Epithelial cell of esophagus (primary cell): ENCODE measurements around the gene ENOX1.
"Not testable (repeated sequence)": the region's sequence is repeated elsewhere in the genome, so short reads cannot be mapped to it uniquely, and the experiment has no call there.

Source experiments
- DNase-seq: peaks from one replicate; pipeline ENCODE4 v3.0.0; 2010; ENCODE audit warnings: low read depth
- H3K4me3 ChIP-seq: 2 replicates; pipeline ENCODE4 v1.5.1; 2011; ENCODE audit warnings: mild to moderate bottlenecking, low read length, control low read depth
- TF ChIP-seq, protein P1 (sequence below): IDR thresholded peaks from 2 replicates; pipeline ENCODE4 v1.5.1; 2011; ENCODE audit warnings: low read depth, mild to moderate bottlenecking, low read length, control low read depth, inconsistent platforms; ENCODE audit not compliant: insufficient read depth; ENCODE audit errors: missing control alignments

Gene ENOX1

DNA sequence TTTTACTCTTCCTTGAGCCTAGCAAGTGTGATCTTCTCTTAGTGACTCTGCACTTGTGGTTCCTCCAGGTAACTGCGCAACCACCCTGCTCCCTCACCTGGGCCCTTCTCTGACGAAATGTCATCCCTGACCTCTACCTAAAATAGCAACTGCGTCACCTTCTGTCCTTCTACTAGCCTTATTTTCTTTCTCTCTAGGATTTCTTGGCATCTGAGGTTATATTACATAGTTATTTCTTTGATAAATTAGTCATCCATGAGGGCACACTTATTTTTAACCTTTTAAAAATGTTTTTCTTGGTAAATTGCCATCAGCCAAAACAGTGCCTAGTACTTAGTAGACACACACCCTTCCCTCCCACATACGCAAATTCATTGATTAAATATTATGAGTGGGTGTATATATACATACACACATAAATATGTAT, 355.5 kb downstream of the ENOX1 start:
- no peak for DNase-seq
- H3K4me3 ChIP-seq = no peak overlapping the region
- TF ChIP-seq, protein P1, sequence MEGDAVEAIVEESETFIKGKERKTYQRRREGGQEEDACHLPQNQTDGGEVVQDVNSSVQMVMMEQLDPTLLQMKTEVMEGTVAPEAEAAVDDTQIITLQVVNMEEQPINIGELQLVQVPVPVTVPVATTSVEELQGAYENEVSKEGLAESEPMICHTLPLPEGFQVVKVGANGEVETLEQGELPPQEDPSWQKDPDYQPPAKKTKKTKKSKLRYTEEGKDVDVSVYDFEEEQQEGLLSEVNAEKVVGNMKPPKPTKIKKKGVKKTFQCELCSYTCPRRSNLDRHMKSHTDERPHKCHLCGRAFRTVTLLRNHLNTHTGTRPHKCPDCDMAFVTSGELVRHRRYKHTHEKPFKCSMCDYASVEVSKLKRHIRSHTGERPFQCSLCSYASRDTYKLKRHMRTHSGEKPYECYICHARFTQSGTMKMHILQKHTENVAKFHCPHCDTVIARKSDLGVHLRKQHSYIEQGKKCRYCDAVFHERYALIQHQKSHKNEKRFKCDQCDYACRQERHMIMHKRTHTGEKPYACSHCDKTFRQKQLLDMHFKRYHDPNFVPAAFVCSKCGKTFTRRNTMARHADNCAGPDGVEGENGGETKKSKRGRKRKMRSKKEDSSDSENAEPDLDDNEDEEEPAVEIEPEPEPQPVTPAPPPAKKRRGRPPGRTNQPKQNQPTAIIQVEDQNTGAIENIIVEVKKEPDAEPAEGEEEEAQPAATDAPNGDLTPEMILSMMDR = no peak

GRCh38 chr13:43428545-43429296, 358.1 kb downstream of the ENOX1 start:
- H3K4me3 ChIP-seq = no peak overlapping the region
- no peak for DNase-seq
- TF ChIP-seq, protein P1 = no peak

- no peak overlapping the region for H3K4me3 ChIP-seq
- TF ChIP-seq, protein P1 = no peak
- DNase-seq = no peak
These were observed 360.4 kb downstream of the ENOX1 start for GRCh38 chr13:43426355-43426754.

GRCh38 chr13:43425234-43425633, 361.5 kb downstream of the ENOX1 start:
- TF ChIP-seq, protein P1 = no peak
- no peak overlapping the region for H3K4me3 ChIP-seq
- DNase-seq = no peak

- DNase-seq = no peak
- TF ChIP-seq, protein P1 = no peak
- no peak overlapping the region for H3K4me3 ChIP-seq
These were observed 362.4 kb downstream of the ENOX1 start for GRCh38 chr13:43424412-43424811.

GRCh38 chr13:43422116-43422515, 364.7 kb downstream of the ENOX1 start:
- DNase-seq = no peak
- TF ChIP-seq, protein P1 = no peak
- no peak overlapping the region for H3K4me3 ChIP-seq

GRCh38 chr13:43416842-43417241, 369.9 kb downstream of the ENOX1 start:
- not testable (repeated sequence) for DNase-seq, H3K4me3 ChIP-seq

- DNase-seq, H3K4me3 ChIP-seq: not testable (repeated sequence)
These were observed 370.4 kb downstream of the ENOX1 start for GRCh38 chr13:43416408-43416807.

DNA sequence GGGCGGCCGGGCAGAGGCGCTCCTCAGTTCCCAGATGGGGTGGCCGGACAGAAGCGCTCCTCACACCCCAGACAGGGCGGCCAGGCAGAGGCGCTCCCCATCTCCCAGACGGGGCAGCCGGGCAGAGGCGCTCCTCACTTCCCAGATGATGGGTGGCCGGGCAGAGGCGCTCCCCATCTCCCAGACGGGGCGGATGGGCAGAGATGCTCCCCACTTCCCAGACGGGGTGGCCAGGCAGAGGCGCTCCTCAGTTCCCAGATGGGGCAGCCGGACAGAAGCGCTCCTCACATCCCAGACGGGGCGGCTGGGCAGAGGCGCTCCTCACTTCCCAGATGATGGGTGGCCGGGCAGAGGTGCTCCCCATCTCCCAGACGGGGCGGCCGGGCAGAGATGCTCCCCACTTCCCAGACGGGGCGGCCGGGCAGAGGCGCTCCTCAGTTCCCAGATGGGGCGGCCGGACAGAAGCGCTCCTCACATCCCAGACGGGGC, 370.8 kb downstream of the ENOX1 start:
- H3K4me3 ChIP-seq, DNase-seq: not testable (repeated sequence)
